DND-41 (cell line): ENCODE results near the gene ZNF530.

Experiments used
- ATAC-seq: fragments of 200-7000 bp; cut with Tn5 transposase; 3 replicates; pipeline ENCODE4 v1.9.1; 2021; ENCODE audit warnings: low read depth; ENCODE audit not compliant: insufficient read depth
- DNase-seq: peaks from one replicate; pipeline ENCODE4 v3.0.0-alpha.2; 2020
- H2AFZ ChIP-seq: 2 replicates; pipeline ENCODE4 v1.6.0; 2012; ENCODE audit warnings: low read depth, low read length
- H3K27ac ChIP-seq: 2 replicates; pipeline ENCODE4 v1.5.1; 2012; ENCODE audit warnings: low read length, inconsistent platforms
- H3K27me3 ChIP-seq: fragments of 200-600 bp; sonication (generic); 2 replicates; pipeline ENCODE4 v1.6.0; 2012; ENCODE audit warnings: low read length, mild to moderate bottlenecking, inconsistent platforms; ENCODE audit not compliant: insufficient read depth, poor library complexity
- H3K36me3 ChIP-seq: 2 replicates; pipeline ENCODE4 v1.5.1; 2012; ENCODE audit warnings: low read length, inconsistent platforms; ENCODE audit not compliant: insufficient read depth
- H3K4me1 ChIP-seq: 2 replicates; pipeline ENCODE4 v1.5.1; 2012; ENCODE audit warnings: mild to moderate bottlenecking, low read length; ENCODE audit not compliant: insufficient read depth
- H3K4me2 ChIP-seq: 2 replicates; pipeline ENCODE4 v1.6.0; 2012; ENCODE audit warnings: mild to moderate bottlenecking, moderate library complexity, low read length, inconsistent platforms; ENCODE audit not compliant: insufficient read depth
- H3K4me3 ChIP-seq, 2 experiments: fragments of 200-600 bp in 1 of 2; shearing (Covaris generic) in 1 of 2; 2 replicates each; pipeline ENCODE4 v1.5.1; 2012 to 2016; ENCODE audit warnings: inconsistent platforms in 2 of 2, low read length in 2 of 2, mild to moderate bottlenecking in 2 of 2, low read depth in 1 of 2, moderate library complexity in 1 of 2
- H3K79me2 ChIP-seq: 2 replicates; pipeline ENCODE4 v1.6.0; 2012; ENCODE audit warnings: low read length, inconsistent platforms; ENCODE audit not compliant: insufficient read depth
- H3K9ac ChIP-seq: 2 replicates; pipeline ENCODE4 v1.6.0; 2012; ENCODE audit warnings: low read depth, mild to moderate bottlenecking, inconsistent platforms, low read length, moderate library complexity
- H3K9me3 ChIP-seq: 2 replicates; pipeline ENCODE4 v1.5.1; 2012; ENCODE audit warnings: low read length, moderate library complexity, mild to moderate bottlenecking, inconsistent platforms; ENCODE audit not compliant: insufficient read depth, severe bottlenecking
- H4K20me1 ChIP-seq: 2 replicates; pipeline ENCODE4 v1.6.0; 2012; ENCODE audit warnings: low read length; ENCODE audit not compliant: insufficient read depth
- CTCF ChIP-seq: IDR thresholded peaks from 2 replicates; pipeline ENCODE4 v1.5.1; 2012; ENCODE audit warnings: borderline replicate concordance, low read length, moderate library complexity, mild to moderate bottlenecking; ENCODE audit not compliant: poor library complexity, severe bottlenecking; ENCODE audit errors: extremely low read depth
- EZH2 ChIP-seq: IDR thresholded peaks from 3 replicates; pipeline ENCODE4 v1.6.1; 2012; ENCODE audit warnings: borderline replicate concordance, low read depth, mild to moderate bottlenecking, moderate library complexity, low read length, inconsistent platforms; ENCODE audit not compliant: severe bottlenecking

Gene ZNF530

DNA sequence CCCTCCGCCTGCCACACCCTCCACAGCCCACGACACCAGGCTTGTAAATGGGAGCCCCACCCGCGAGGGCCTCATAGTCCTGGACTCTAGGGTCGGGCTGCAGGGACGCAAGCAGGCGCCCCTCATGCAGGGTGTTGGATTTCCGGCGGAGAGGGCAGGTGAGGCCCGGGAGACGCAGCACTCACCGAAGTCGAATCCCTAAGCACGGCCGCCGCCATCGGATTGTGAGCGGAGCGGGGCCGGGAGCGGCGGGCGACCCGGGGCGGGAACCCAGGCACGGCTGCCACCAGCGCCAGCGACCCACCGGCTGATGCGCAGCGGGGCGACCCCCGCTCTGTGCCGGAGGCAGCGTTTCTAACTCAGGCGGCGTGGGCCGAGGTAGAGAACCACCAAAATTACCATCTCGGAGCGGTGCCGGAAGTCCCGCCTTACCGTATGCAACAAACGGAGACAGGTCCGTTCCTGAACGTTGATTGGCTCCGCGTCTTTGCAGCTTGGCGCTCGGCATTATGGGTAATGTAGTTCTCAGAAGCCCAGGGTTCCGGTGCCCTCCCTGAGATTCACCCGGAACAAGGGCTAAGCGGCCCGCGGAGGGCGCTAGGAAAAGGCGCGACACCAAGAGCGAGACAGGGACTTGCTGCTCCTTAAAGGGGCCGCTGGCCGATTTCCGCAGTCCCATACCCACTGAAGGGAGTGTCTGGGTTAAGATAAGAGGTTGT, 21.0 kb upstream of the ZNF530 start, which contains the start of gene ZNF416:
Gene ZNF416, minus strand, starts transcription at position 425 of the 719 bp plus-strand sequence. Its CDS starts 207 bp downstream, at position 218.
- H3K36me3 ChIP-seq = peaks cover 50% of the 10 kb centered on the region
- H4K20me1 ChIP-seq = no peaks in the 10 kb centered on the region
- ATAC-seq = peak; percentile 90
- peak within 1 kb of the TSS; percentile 87 for H2AFZ ChIP-seq
- H3K27ac ChIP-seq = peak within 1 kb of the TSS; percentile 75
- H3K27me3 ChIP-seq = no peaks in the 10 kb centered on the region
- DNase-seq = peak; percentile 99
- peaks cover 39% of the 10 kb centered on the region for H3K4me1 ChIP-seq
- H3K4me3 ChIP-seq = peak within 1 kb of the TSS; percentile 83 to 96
- peaks cover 63% of the 10 kb centered on the region for H3K9me3 ChIP-seq
- TF ChIP-seq EZH2 (no peak), CTCF (peak; percentile 49)
- peak within 1 kb of the TSS; percentile 86 for H3K9ac ChIP-seq
- H3K79me2 ChIP-seq = peaks cover 33% of the 10 kb centered on the region
- H3K4me2 ChIP-seq = peak within 1 kb of the TSS; percentile 89

DNA sequence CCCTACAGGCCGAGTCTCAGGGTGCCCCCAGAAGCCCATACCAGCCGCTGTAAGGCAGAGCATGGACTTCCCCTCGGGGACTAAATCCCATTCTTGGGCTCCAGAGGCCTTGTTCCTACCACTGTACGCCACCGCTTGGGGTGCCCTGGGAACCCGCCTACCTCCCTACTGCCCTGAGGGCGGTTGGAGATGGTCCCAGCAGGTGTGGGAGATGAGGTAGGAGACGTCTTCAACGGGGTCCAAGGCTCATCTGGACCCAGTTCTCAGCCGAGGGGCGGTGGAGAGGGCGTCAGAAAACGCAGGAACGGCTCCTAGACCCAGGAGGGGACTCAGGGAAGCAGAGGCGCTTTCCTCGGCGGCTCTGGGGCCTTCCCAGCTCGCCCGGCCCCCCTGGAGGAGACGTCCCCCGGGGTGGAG, 16.6 kb upstream of the ZNF530 start:
- Histone ChIP-seq H2AFZ (peak overlapping the region; percentile 99), H3K79me2 (peaks cover 43% of the 10 kb centered on the region), H3K27ac (no peak overlapping the region), H3K27me3 (no peaks in the 10 kb centered on the region), H3K9me3 (peaks cover 54% of the 10 kb centered on the region), H3K36me3 (peaks cover 45% of the 10 kb centered on the region), H3K9ac (peak overlapping the region; percentile 76; the same call in 1 of the 2 replicates), H3K4me3 (peak overlapping the region in 1 of 2 experiments; percentile 94; a peak in 2 of 4 replicates), H3K4me2 (peak overlapping the region; percentile 98), H3K4me1 (peaks cover 37% of the 10 kb centered on the region), H4K20me1 (no peaks in the 10 kb centered on the region)
- DNase-seq (no peak), ATAC-seq (no peak)
- TF ChIP-seq CTCF (no peak), EZH2 (no peak)

GRCh38 chr19:57583521-57584416, 15.9 kb upstream of the ZNF530 start, which contains the start of gene ZIK1:
ZIK1 (plus strand) TSS chr19:57584145; CDS start chr19:57584357, 212 bp downstream.
- Histone ChIP-seq H3K9me3 (peaks cover 60% of the 10 kb centered on the region), H2AFZ (peak within 1 kb of the TSS; percentile 99), H3K4me2 (peak within 1 kb of the TSS; percentile 98)

More at GRCh38 chr19:57583521-57584416, 15.9 kb upstream of the ZNF530 start, which contains the start of gene ZIK1:
- H3K4me1 ChIP-seq = peaks cover 33% of the 10 kb centered on the region
- H3K27me3 ChIP-seq = no peaks in the 10 kb centered on the region
- peaks cover 37% of the 10 kb centered on the region for H3K79me2 ChIP-seq
- H3K27ac ChIP-seq = peak within 1 kb of the TSS; percentile 72
- ATAC-seq (peak; percentile 91), DNase-seq (peak; percentile 95)
- H4K20me1 ChIP-seq = no peaks in the 10 kb centered on the region
- peak within 1 kb of the TSS; percentile 75 to 94 for H3K4me3 ChIP-seq
- TF ChIP-seq CTCF (peak; percentile 47), EZH2 (no peak)
- H3K9ac ChIP-seq = peak within 1 kb of the TSS; percentile 76
- H3K36me3 ChIP-seq = peaks cover 46% of the 10 kb centered on the region
